ENCODE data around the gene TSPO. TPM values are rescaled to one million over a fixed set of nuclear protein-coding genes. Genes with fewer than 3 reads are reported as not detected.

The TSPO gene
- total and polyA plus RNA-seq, 9 of the 15 experiments (the other 6 are each of a cell fraction or from before 2014, with no cell fraction given): 4.9 to 126 (median 25.3) TPM

DNA sequence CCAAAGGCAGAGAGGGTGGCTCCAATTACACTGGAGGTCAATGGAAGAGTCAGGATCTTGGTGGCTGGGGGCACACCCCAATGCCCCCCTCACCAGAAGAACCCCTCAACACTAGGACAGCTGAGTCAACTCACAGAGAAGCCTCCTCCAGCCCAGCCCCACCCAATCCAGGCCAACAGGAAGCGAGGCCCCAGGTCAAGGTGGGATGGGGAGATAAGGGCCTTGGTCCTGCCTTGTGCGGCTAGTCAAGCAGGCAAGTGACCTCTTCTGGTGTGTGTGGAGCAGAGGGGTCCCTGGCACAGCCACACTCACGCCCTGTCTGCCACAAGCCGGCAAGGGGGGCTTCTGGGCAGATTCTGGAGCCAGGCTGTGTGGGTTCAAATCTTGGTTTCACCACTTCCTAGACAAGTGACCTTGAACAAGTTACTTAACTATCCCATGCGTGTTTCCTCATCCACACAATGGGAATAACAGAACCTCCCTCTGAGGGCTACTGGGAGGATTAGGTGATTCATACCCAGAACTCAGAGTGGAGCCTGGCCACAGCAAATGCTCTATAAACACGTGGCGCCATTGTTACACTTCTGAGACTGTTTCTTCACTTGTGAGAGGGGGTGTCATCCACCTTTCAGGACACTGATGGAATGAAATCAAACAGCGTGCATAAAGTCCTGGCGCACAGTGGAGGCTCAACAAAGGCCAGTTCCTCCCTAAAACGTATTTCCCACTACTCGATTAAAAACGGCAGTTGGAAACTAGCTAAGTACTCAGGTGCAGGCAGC is 32.3 kb downstream of the TSPO start (continued):
- TF ChIP-seq STAT5A (IDR thresholded peaks at IDR 0.05; ENCODE audit: borderline replicate concordance, low read length) (peak; percentile 64; the same call in 1 of the 2 replicates), PRMT5 (CRISPR knock-in tag; IDR thresholded peaks at IDR 0.05) (no peak), ETS1 (conservative IDR thresholded peaks at IDR 0.05; ENCODE audit: control insufficient read depth, low read depth, low read length) (peak; percentile 65; the same call in 1 of the 2 replicates), NR2C2 (CRISPR knock-in tag; IDR thresholded peaks at IDR 0.05) (no peak), NR2C2 (tag; IDR thresholded peaks at IDR 0.05) (peak; percentile 77), ZNF212 (CRISPR knock-in tag; IDR thresholded peaks at IDR 0.05) (no peak), POLR3G (IDR thresholded peaks at IDR 0.05; ENCODE audit: extremely low read depth, insufficient read length, insufficient replicate concordance) (no peak), ZFPM2 (CRISPR knock-in tag; IDR thresholded peaks at IDR 0.05) (no peak), ATF1 (CRISPR knock-in tag; IDR thresholded peaks at IDR 0.05) (no peak), ATF1 (tag; IDR thresholded peaks at IDR 0.05) (no peak), RBM22 (IDR thresholded peaks at IDR 0.05; ENCODE audit: low read depth, low read length, poor library complexity, severe bottlenecking) (no peak), BMI1 (IDR thresholded peaks at IDR 0.05; ENCODE audit: low read length) (no peak), PHF8 (IDR thresholded peaks at IDR 0.05; ENCODE audit: borderline replicate concordance, low read length) (no peak), PREB (CRISPR knock-in tag; IDR thresholded peaks at IDR 0.05) (no peak), XRCC3 (IDR thresholded peaks at IDR 0.05) (no peak), NCOA2 (IDR thresholded peaks at IDR 0.05; ENCODE audit: partially characterized antibody in 2 of 2) (no peak), HMG20B (CRISPR knock-in tag; IDR thresholded peaks at IDR 0.05) (no peak), HDAC2 (IDR thresholded peaks at IDR 0.05) (no peak)
- TF ChIP-seq, protein P1, sequence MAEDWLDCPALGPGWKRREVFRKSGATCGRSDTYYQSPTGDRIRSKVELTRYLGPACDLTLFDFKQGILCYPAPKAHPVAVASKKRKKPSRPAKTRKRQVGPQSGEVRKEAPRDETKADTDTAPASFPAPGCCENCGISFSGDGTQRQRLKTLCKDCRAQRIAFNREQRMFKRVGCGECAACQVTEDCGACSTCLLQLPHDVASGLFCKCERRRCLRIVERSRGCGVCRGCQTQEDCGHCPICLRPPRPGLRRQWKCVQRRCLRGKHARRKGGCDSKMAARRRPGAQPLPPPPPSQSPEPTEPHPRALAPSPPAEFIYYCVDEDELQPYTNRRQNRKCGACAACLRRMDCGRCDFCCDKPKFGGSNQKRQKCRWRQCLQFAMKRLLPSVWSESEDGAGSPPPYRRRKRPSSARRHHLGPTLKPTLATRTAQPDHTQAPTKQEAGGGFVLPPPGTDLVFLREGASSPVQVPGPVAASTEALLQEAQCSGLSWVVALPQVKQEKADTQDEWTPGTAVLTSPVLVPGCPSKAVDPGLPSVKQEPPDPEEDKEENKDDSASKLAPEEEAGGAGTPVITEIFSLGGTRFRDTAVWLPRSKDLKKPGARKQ (CRISPR knock-in tag; IDR thresholded peaks at IDR 0.05): no peak
- TF ChIP-seq, protein P2, sequence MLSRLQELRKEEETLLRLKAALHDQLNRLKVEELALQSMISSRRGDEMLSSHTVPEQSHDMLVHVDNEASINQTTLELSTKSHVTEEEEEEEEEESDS (CRISPR knock-in tag; IDR thresholded peaks at IDR 0.05): no peak
- TF ChIP-seq, protein P3, sequence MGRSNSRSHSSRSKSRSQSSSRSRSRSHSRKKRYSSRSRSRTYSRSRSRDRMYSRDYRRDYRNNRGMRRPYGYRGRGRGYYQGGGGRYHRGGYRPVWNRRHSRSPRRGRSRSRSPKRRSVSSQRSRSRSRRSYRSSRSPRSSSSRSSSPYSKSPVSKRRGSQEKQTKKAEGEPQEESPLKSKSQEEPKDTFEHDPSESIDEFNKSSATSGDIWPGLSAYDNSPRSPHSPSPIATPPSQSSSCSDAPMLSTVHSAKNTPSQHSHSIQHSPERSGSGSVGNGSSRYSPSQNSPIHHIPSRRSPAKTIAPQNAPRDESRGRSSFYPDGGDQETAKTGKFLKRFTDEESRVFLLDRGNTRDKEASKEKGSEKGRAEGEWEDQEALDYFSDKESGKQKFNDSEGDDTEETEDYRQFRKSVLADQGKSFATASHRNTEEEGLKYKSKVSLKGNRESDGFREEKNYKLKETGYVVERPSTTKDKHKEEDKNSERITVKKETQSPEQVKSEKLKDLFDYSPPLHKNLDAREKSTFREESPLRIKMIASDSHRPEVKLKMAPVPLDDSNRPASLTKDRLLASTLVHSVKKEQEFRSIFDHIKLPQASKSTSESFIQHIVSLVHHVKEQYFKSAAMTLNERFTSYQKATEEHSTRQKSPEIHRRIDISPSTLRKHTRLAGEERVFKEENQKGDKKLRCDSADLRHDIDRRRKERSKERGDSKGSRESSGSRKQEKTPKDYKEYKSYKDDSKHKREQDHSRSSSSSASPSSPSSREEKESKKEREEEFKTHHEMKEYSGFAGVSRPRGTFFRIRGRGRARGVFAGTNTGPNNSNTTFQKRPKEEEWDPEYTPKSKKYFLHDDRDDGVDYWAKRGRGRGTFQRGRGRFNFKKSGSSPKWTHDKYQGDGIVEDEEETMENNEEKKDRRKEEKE (IDR thresholded peaks at IDR 0.05; ENCODE audit: borderline replicate concordance in 1 of 2, control insufficient read depth in 1 of 2, low read depth in 2 of 2, low read length in 1 of 2): no peak
